OCI-LY1 (cell line): ENCODE measurements around the gene RYR1.

Experiments
- H2AFZ ChIP-seq: fragments of 200-600 bp; sonication (generic), shearing (Covaris generic); 2 replicates; pipeline ENCODE4 v1.6.0; 2014; ENCODE audit warnings: antibody characterized with exemption, mild to moderate bottlenecking, low read length
- H3F3A ChIP-seq: fragments of 200-600 bp; sonication (generic), shearing (Covaris generic); 2 replicates; pipeline ENCODE4 v1.6.0; 2014; ENCODE audit warnings: mild to moderate bottlenecking, antibody characterized with exemption, low read length, moderate library complexity; ENCODE audit not compliant: insufficient read depth
- H3K27ac ChIP-seq: fragments of 200-600 bp; sonication (generic); 2 replicates; pipeline ENCODE4 v1.5.1; 2014; ENCODE audit warnings: low read length, mixed run types, mild to moderate bottlenecking, low read depth; ENCODE audit not compliant: poor library complexity, severe bottlenecking
- H3K27me3 ChIP-seq: fragments of 200-600 bp; sonication (generic); 2 replicates; pipeline ENCODE4 v1.6.0; 2014; ENCODE audit warnings: antibody characterized with exemption, mild to moderate bottlenecking, low read length, moderate library complexity; ENCODE audit not compliant: insufficient read depth
- H3K36me3 ChIP-seq: fragments of 200-600 bp; sonication (generic); 2 replicates; pipeline ENCODE4 v1.6.1; 2014; ENCODE audit warnings: mild to moderate bottlenecking, antibody characterized with exemption, low read length, moderate library complexity, mixed read lengths; ENCODE audit not compliant: insufficient read depth
- H3K4me1 ChIP-seq: fragments of 200-600 bp; sonication (generic); 2 replicates; pipeline ENCODE4 v1.5.1; 2014; ENCODE audit warnings: mild to moderate bottlenecking, low read length, moderate library complexity; ENCODE audit not compliant: insufficient read depth, severe bottlenecking
- H3K4me2 ChIP-seq: fragments of 200-600 bp; sonication (generic), shearing (Covaris generic); 2 replicates; pipeline ENCODE4 v1.6.1; 2014; ENCODE audit warnings: low read length
- H3K4me3 ChIP-seq: fragments of 200-600 bp; sonication (generic); 2 replicates; pipeline ENCODE4 v1.5.1; 2014; ENCODE audit warnings: low read length, low read depth, mild to moderate bottlenecking, mixed read lengths; ENCODE audit not compliant: poor library complexity, severe bottlenecking
- H3K79me2 ChIP-seq: fragments of 200-600 bp; shearing (Covaris generic); 2 replicates; pipeline ENCODE4 v1.6.1; 2016; ENCODE audit warnings: mixed run types, low read length, mixed read lengths; ENCODE audit not compliant: insufficient read depth
- H3K9ac ChIP-seq: fragments of 200-600 bp; sonication (generic), shearing (Covaris generic); 2 replicates; pipeline ENCODE4 v1.6.1; 2014; ENCODE audit warnings: mild to moderate bottlenecking, low read length, mixed read lengths
- H3K9me2 ChIP-seq: fragments of 200-600 bp; sonication (generic), shearing (Covaris generic); 2 replicates; pipeline ENCODE4 v1.6.1; 2014; ENCODE audit warnings: low read depth, mild to moderate bottlenecking, low read length, mixed read lengths
- H3K9me3 ChIP-seq: fragments of 200-600 bp; shearing (Covaris generic); 2 replicates; pipeline ENCODE4 v1.6.1; 2014; ENCODE audit warnings: low read length, mixed read lengths
- H4K20me1 ChIP-seq: fragments of 200-600 bp; sonication (generic), shearing (Covaris generic); 2 replicates; pipeline ENCODE4 v1.6.0; 2016; ENCODE audit warnings: mild to moderate bottlenecking, low read length; ENCODE audit not compliant: insufficient read depth
- EZH2 ChIP-seq: fragments of 200-600 bp; sonication (generic), shearing (Covaris generic); IDR thresholded peaks from 2 replicates; pipeline ENCODE4 v1.8.0; 2017; ENCODE audit warnings: borderline replicate concordance, mixed run types, mild to moderate bottlenecking, antibody characterized with exemption, low read length, moderate library complexity, mixed read lengths
- TF ChIP-seq, protein P1 (sequence below): fragments of 200-600 bp; sonication (generic), shearing (Covaris generic); IDR thresholded peaks from 2 replicates; pipeline ENCODE4 v1.5.1; 2017; ENCODE audit warnings: mild to moderate bottlenecking, antibody characterized with exemption, low read length, moderate library complexity, mixed read lengths

The RYR1 gene

DNA sequence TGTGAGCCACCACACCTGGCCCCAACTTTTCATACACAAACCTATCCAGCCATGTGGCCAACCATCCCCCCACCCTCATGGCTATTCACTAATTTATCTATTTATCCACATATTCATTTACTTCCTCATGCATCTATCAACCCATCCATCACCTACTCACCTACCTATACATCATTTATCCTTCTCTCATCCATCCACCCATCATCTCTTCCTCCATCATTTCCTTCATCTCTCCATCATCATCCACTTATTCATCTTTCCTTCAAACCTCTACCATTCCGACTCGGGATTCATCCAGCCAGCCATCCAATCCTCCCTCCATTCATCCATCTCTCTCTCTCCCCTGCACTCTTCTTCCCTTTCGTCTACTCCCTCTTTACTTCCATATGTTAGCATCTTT lies 54.6 kb downstream of the RYR1 start:
- TF ChIP-seq EZH2: no peak
- TF ChIP-seq, protein P1, sequence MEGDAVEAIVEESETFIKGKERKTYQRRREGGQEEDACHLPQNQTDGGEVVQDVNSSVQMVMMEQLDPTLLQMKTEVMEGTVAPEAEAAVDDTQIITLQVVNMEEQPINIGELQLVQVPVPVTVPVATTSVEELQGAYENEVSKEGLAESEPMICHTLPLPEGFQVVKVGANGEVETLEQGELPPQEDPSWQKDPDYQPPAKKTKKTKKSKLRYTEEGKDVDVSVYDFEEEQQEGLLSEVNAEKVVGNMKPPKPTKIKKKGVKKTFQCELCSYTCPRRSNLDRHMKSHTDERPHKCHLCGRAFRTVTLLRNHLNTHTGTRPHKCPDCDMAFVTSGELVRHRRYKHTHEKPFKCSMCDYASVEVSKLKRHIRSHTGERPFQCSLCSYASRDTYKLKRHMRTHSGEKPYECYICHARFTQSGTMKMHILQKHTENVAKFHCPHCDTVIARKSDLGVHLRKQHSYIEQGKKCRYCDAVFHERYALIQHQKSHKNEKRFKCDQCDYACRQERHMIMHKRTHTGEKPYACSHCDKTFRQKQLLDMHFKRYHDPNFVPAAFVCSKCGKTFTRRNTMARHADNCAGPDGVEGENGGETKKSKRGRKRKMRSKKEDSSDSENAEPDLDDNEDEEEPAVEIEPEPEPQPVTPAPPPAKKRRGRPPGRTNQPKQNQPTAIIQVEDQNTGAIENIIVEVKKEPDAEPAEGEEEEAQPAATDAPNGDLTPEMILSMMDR: no peak
- no peak overlapping the region for H3K27ac ChIP-seq
- H4K20me1 ChIP-seq: no peaks in the 10 kb centered on the region
- no peak overlapping the region for H3K4me3 ChIP-seq
- H3K4me2 ChIP-seq: no peak overlapping the region
- no peak overlapping the region for H2AFZ ChIP-seq
- no peaks in the 10 kb centered on the region for H3F3A ChIP-seq
- peaks cover 3% of the 10 kb centered on the region; the same call in 1 of the 2 replicates for H3K27me3 ChIP-seq
- H3K79me2 ChIP-seq: no peaks in the 10 kb centered on the region
- H3K9me2 ChIP-seq: no peaks in the 10 kb centered on the region
- H3K36me3 ChIP-seq: no peaks in the 10 kb centered on the region
- no peak overlapping the region for H3K9ac ChIP-seq
- H3K9me3 ChIP-seq: peaks cover 4% of the 10 kb centered on the region; the same call in 1 of the 2 replicates
- no peaks in the 10 kb centered on the region for H3K4me1 ChIP-seq

- H3K27ac ChIP-seq: no peak overlapping the region
- no peaks in the 10 kb centered on the region for H4K20me1 ChIP-seq
- TF ChIP-seq, protein P1: no peak
- TF ChIP-seq EZH2: no peak
- no peaks in the 10 kb centered on the region for H3K36me3 ChIP-seq
- no peak overlapping the region for H3K9ac ChIP-seq
- peaks cover 3% of the 10 kb centered on the region; the same call in 1 of the 2 replicates for H3K27me3 ChIP-seq
- H3K79me2 ChIP-seq: no peaks in the 10 kb centered on the region
- no peak overlapping the region for H2AFZ ChIP-seq
- no peaks in the 10 kb centered on the region for H3F3A ChIP-seq
- H3K9me2 ChIP-seq: no peaks in the 10 kb centered on the region
- no peak overlapping the region for H3K4me3 ChIP-seq
- H3K4me1 ChIP-seq: no peaks in the 10 kb centered on the region
- peaks cover 4% of the 10 kb centered on the region; the same call in 1 of the 2 replicates for H3K9me3 ChIP-seq
- no peak overlapping the region for H3K4me2 ChIP-seq
Observed at GRCh38 chr19:38488776-38489481, 55.4 kb downstream of the RYR1 start.

- TF ChIP-seq, protein P1: no peak
- no peak for TF ChIP-seq EZH2
- H3K27ac ChIP-seq: no peak overlapping the region
Observed at GRCh38 chr19:38490861-38491260, 57.4 kb downstream of the RYR1 start.

More at GRCh38 chr19:38490861-38491260, 57.4 kb downstream of the RYR1 start:
- Histone ChIP-seq H4K20me1 (no peaks in the 10 kb centered on the region), H3K36me3 (no peaks in the 10 kb centered on the region), H3K9me3 (peaks cover 4% of the 10 kb centered on the region; the same call in 1 of the 2 replicates), H3K9ac (no peak overlapping the region), H3K27me3 (peaks cover 3% of the 10 kb centered on the region; the same call in 1 of the 2 replicates), H3K9me2 (no peaks in the 10 kb centered on the region), H3F3A (no peaks in the 10 kb centered on the region), H3K4me1 (no peaks in the 10 kb centered on the region), H3K4me2 (no peak overlapping the region), H2AFZ (no peak overlapping the region), H3K79me2 (no peaks in the 10 kb centered on the region), H3K4me3 (no peak overlapping the region)
